ENCODE results near the gene HEPHL1. TPM values are rescaled to one million over a fixed set of nuclear protein-coding genes. Genes with fewer than 3 reads are reported as not detected.

Gene HEPHL1
- total and polyA plus RNA-seq, 7 donors: 0.01 TPM; not detected in 6

DNA sequence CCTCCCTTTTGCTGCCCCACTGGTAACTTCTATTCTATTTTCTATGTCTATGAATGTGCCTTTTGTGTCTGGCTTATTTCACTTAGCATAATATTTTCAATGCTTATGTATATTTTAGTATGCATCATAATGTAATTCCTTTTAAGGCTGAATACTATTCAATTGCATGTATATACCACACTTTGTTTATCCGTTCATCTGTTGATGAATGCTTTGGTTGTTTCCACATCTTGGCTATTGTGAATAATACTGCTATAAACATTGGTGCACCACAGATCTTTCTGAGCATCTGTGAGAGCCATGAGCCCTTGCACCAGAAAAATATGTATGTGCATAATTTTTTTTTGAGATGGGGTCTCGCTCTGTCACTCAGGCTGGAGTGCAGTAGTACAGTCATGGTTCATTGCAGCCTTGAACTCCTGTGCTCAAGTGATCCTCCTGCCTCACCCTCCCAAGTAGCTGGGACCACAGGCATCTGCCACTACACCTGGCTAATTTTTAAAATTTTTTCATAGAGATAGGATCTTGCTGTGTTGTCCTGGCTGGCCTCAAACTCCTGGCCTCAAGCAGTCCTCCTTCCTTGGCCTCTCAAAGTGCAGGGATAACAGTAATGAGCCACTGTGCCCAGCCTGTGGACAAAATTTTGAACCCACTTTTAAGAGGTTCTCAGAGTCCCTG, 27.0 kb downstream of the HEPHL1 start:
- DNase-seq (no peak), ATAC-seq (no peak)
- TF ChIP-seq CTCF (IDR thresholded peaks at IDR 0.05): no peak
- H3K4me3 ChIP-seq: no peak overlapping the region
- intact Hi-C loops (cut with DNase I): no loop called here
- H3K36me3 ChIP-seq (ENCODE audit: insufficient read depth in 1 of 2, low read depth in 1 of 2): no peaks in the 10 kb centered on the region
- 81 to 89% (median 87%) methylated on average over 2 of the region's 2 CpGs for WGBS, 3 donors
- no peak overlapping the region for H3K27ac ChIP-seq
- no peaks in the 10 kb centered on the region for H3K9me3 ChIP-seq
- H3K27me3 ChIP-seq (ENCODE audit: insufficient read depth in 3 of 3, low read length in 2 of 3): no peaks in the 10 kb centered on the region
- no peaks in the 10 kb centered on the region for H3K4me1 ChIP-seq

GRCh38 chr11:94049351-94049750, 28.2 kb downstream of the HEPHL1 start:
- Histone ChIP-seq H3K9me3 (no peaks in the 10 kb centered on the region), H3K27ac (no peak overlapping the region), H3K4me1 (no peaks in the 10 kb centered on the region), H3K36me3 (ENCODE audit: insufficient read depth in 1 of 2, low read depth in 1 of 2) (no peaks in the 10 kb centered on the region), H3K27me3 (ENCODE audit: insufficient read depth in 3 of 3, low read length in 2 of 3) (no peaks in the 10 kb centered on the region), H3K4me3 (no peak overlapping the region)
- no peak for DNase-seq
- no peak for ATAC-seq
- intact Hi-C loops (cut with DNase I): no loop called here
- 50 to 77% (median 52%) methylated on average over 1 of the region's 1 CpG for whole genome bisulfite sequencing, 3 donors
- no peak for TF ChIP-seq CTCF (IDR thresholded peaks at IDR 0.05)

GRCh38 chr11:94058630-94059029, 37.5 kb downstream of the HEPHL1 start:
- no peaks in the 10 kb centered on the region for H3K4me1 ChIP-seq
- H3K27ac ChIP-seq: no peak overlapping the region
- no peaks in the 10 kb centered on the region for H3K27me3 ChIP-seq (ENCODE audit: insufficient read depth in 3 of 3, low read length in 2 of 3)
- no peak for ATAC-seq
- TF ChIP-seq CTCF (IDR thresholded peaks at IDR 0.05): no peak
- H3K4me3 ChIP-seq: no peak overlapping the region
- intact Hi-C loops (cut with DNase I): no loop called here
- no peaks in the 10 kb centered on the region for H3K36me3 ChIP-seq (ENCODE audit: insufficient read depth in 1 of 2, low read depth in 1 of 2)
- 89 to 95% (median 91%) methylated on average over 1 of the region's 1 CpG for WGBS, 3 donors
- H3K9me3 ChIP-seq: no peaks in the 10 kb centered on the region
- DNase-seq: no peak

DNA sequence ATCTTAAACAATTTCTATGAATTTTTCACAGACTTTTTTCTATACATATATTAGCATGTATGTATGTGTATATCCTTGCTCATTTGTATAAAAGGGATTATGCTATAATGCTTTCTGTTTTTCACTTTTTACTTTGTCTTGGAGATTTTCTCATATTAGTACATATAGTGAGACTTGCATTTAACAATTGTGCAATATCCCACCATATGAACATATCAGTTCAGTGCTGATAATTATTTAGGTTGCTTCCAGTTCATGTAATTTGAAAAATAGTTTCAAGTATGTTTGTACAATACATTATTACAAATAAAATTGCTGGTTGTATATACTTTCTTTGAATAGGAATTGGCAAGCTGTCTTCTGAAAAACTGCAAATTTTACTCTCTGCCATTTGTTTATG, 37.9 kb downstream of the HEPHL1 start:
- no peak for TF ChIP-seq CTCF (IDR thresholded peaks at IDR 0.05)
- no peaks in the 10 kb centered on the region for H3K4me1 ChIP-seq
- no peak for ATAC-seq

GRCh38 chr11:94060401-94060800, 39.2 kb downstream of the HEPHL1 start:
- H3K27me3 ChIP-seq (ENCODE audit: insufficient read depth in 3 of 3, low read length in 2 of 3): no peaks in the 10 kb centered on the region
- H3K9me3 ChIP-seq: no peaks in the 10 kb centered on the region
- no peak for TF ChIP-seq CTCF (IDR thresholded peaks at IDR 0.05)
- H3K4me1 ChIP-seq: no peaks in the 10 kb centered on the region
- ATAC-seq (no peak), DNase-seq (no peak)
- no peaks in the 10 kb centered on the region for H3K36me3 ChIP-seq (ENCODE audit: insufficient read depth in 1 of 2, low read depth in 1 of 2)
- intact Hi-C loops (cut with DNase I): no loop called here
- H3K27ac ChIP-seq: no peak overlapping the region
- no peak overlapping the region for H3K4me3 ChIP-seq

More for the DNA sequence above, 37.9 kb downstream of the HEPHL1 start:
- Histone ChIP-seq H3K9me3 (no peaks in the 10 kb centered on the region), H3K36me3 (ENCODE audit: insufficient read depth in 1 of 2, low read depth in 1 of 2) (no peaks in the 10 kb centered on the region), H3K4me3 (no peak overlapping the region), H3K27ac (no peak overlapping the region), H3K27me3 (ENCODE audit: insufficient read depth in 3 of 3, low read length in 2 of 3) (no peaks in the 10 kb centered on the region)
- no peak for DNase-seq
- intact Hi-C loops (cut with DNase I): no loop called here
